IMR-90 (cell line): ENCODE data around the gene TFDP2. TPM values are rescaled to one million over a fixed set of nuclear protein-coding genes. Genes with fewer than 3 reads are reported as not detected.

Source experiments
- ATAC-seq: fragments of 200-7000 bp; cut with Tn5 transposase; 2 replicates; pipeline ENCODE4 v1.9.1; 2020; ENCODE audit warnings: low read depth, mild to moderate bottlenecking, moderate library complexity
- BruUV-seq: library from RNA; stranded (reverse); fragments of 400-500 nt; replicated peaks from 2 replicates; lab custom pipeline; 2021; lab: Mats Ljungman, UMichigan
- CTCF ChIA-PET: fragments of 300-600 bp; formaldehyde crosslinking; extraction: SDS; loops from one replicate; lab custom pipeline; 2021; ENCODE audit warnings: antibody characterized with exemption; lab: Yijun Ruan, JAX
- POLR2A ChIA-PET: fragments of 300-600 bp; sonication (Branson Sonifier 250); formaldehyde crosslinking; loops from one replicate; lab custom pipeline; 2022; ENCODE audit warnings: antibody characterized with exemption; ENCODE audit not compliant: unreplicated experiment; lab: Charles Lee
- DNase-seq: peaks from one replicate; pipeline ENCODE4 v3.0.0; 2013
- H2AFZ ChIP-seq: replicated peaks from 2 replicates; pipeline ENCODE3; 2013; ENCODE audit warnings: low read length, mild to moderate bottlenecking; ENCODE audit not compliant: poor library complexity
- H2AK5ac ChIP-seq: 2 replicates; pipeline ENCODE4 v1.6.1; 2013; ENCODE audit warnings: low read depth, low read length, inconsistent platforms
- H2AK9ac ChIP-seq: replicated peaks from 2 replicates; pipeline ENCODE3; 2013; ENCODE audit warnings: mild to moderate bottlenecking, low read depth, low read length, moderate library complexity; ENCODE audit not compliant: poor library complexity
- H2BK120ac ChIP-seq: 2 replicates; pipeline ENCODE4 v1.6.1; 2013; ENCODE audit warnings: low read depth, low read length, inconsistent platforms
- H2BK15ac ChIP-seq: 3 replicates; pipeline ENCODE4 v1.6.1; 2013; ENCODE audit warnings: low read depth, low read length, inconsistent platforms
- H2BK20ac ChIP-seq: 2 replicates; pipeline ENCODE4 v1.6.1; 2013; ENCODE audit warnings: low read depth, mild to moderate bottlenecking, inconsistent platforms, low read length, moderate library complexity
- H2BK5ac ChIP-seq: 2 replicates; pipeline ENCODE4 v1.6.1; 2013; ENCODE audit warnings: mild to moderate bottlenecking, low read depth, low read length, inconsistent platforms; ENCODE audit not compliant: poor library complexity, severe bottlenecking
- H3K14ac ChIP-seq: replicated peaks from 2 replicates; pipeline ENCODE4 v1.6.1; 2013; ENCODE audit warnings: low read depth, low read length, inconsistent platforms
- H3K18ac ChIP-seq: 2 replicates; pipeline ENCODE4 v1.6.1; 2013; ENCODE audit warnings: low read depth, low read length, control low read depth
- H3K23ac ChIP-seq: 2 replicates; pipeline ENCODE4 v1.6.1; 2013; ENCODE audit warnings: low read depth, low read length, inconsistent platforms
- H3K27ac ChIP-seq: 2 replicates; pipeline ENCODE4 v1.5.1; 2013; ENCODE audit warnings: mild to moderate bottlenecking, control low read depth, low read length; ENCODE audit not compliant: insufficient read depth
- H3K27me3 ChIP-seq: 2 replicates; pipeline ENCODE4 v1.6.1; 2013; ENCODE audit warnings: low read length; ENCODE audit not compliant: control insufficient read depth, insufficient read depth
- H3K36me3 ChIP-seq: 2 replicates; pipeline ENCODE4 v1.6.1; 2013; ENCODE audit warnings: low read length, mixed read lengths; ENCODE audit not compliant: control insufficient read depth, insufficient read depth
- H3K4ac ChIP-seq: 2 replicates; pipeline ENCODE4 v1.6.1; 2013; ENCODE audit warnings: low read depth, low read length, inconsistent platforms
- H3K4me1 ChIP-seq: 2 replicates; pipeline ENCODE4 v1.6.1; 2013; ENCODE audit warnings: low read length, mixed read lengths; ENCODE audit not compliant: control insufficient read depth, insufficient read depth
- H3K4me2 ChIP-seq: 2 replicates; pipeline ENCODE4 v1.6.1; 2013; ENCODE audit warnings: low read depth, mild to moderate bottlenecking, control low read depth, low read length, moderate library complexity
- H3K4me3 ChIP-seq: 2 replicates; pipeline ENCODE4 v1.5.1; 2013; ENCODE audit warnings: low read depth, mild to moderate bottlenecking, control low read depth, low read length, moderate library complexity; ENCODE audit not compliant: insufficient read depth
- H3K56ac ChIP-seq: 2 replicates; pipeline ENCODE4 v1.6.1; 2013; ENCODE audit warnings: low read length, inconsistent platforms; ENCODE audit not compliant: insufficient read depth; ENCODE audit errors: extremely low read depth
- H3K79me1 ChIP-seq, 2 experiments: 2 replicates each; pipeline ENCODE4 v1.6.1; 2013; ENCODE audit warnings: low read length in 2 of 2, inconsistent platforms in 1 of 2, low read depth in 1 of 2
- H3K9ac ChIP-seq: 2 replicates; pipeline ENCODE4 v1.6.1; 2013; ENCODE audit warnings: low read depth, low read length, control low read depth
- H3K9me1 ChIP-seq: 2 replicates; pipeline ENCODE4 v1.6.1; 2013; ENCODE audit warnings: low read length, inconsistent platforms; ENCODE audit not compliant: insufficient read depth
- H3K9me3 ChIP-seq: 2 replicates; pipeline ENCODE4 v1.6.1; 2013; ENCODE audit warnings: low read length; ENCODE audit not compliant: control insufficient read depth, insufficient read depth
- H4K20me1 ChIP-seq: 2 replicates; pipeline ENCODE4 v1.6.1; 2013; ENCODE audit warnings: low read length, inconsistent platforms; ENCODE audit not compliant: insufficient read depth
- H4K5ac ChIP-seq: 2 replicates; pipeline ENCODE4 v1.6.1; 2013; ENCODE audit warnings: mild to moderate bottlenecking, low read depth, low read length, control low read depth
- H4K8ac ChIP-seq, 2 experiments: 2 replicates each; pipeline ENCODE4 v1.6.1; 2013; ENCODE audit warnings: low read depth in 2 of 2, low read length in 2 of 2, control low read depth in 1 of 2, inconsistent platforms in 1 of 2
- H4K91ac ChIP-seq: 2 replicates; pipeline ENCODE4 v1.6.1; 2013; ENCODE audit warnings: low read depth, low read length, inconsistent platforms; ENCODE audit not compliant: insufficient read depth
- BHLHE40 ChIP-seq: fragments of 150-350 bp; IDR thresholded peaks from 2 replicates; pipeline ENCODE4 v1.6.1; 2016; ENCODE audit warnings: mild to moderate bottlenecking, low read depth, low read length
- CEBPB ChIP-seq: IDR thresholded peaks from 2 replicates; pipeline ENCODE4 v1.6.1; 2012; ENCODE audit warnings: low read depth, low read length, improper control_type of control experiment
- CHD1 ChIP-seq: IDR thresholded peaks from 2 replicates; pipeline ENCODE4 v1.6.1; 2012; ENCODE audit warnings: low read depth, low read length, improper control_type of control experiment
- MAFK ChIP-seq: IDR thresholded peaks from 2 replicates; pipeline ENCODE4 v1.6.1; 2012; ENCODE audit warnings: low read depth, low read length, improper control_type of control experiment
- MAZ ChIP-seq: IDR thresholded peaks from 2 replicates; pipeline ENCODE4 v1.6.1; 2012; ENCODE audit warnings: low read depth, mild to moderate bottlenecking, low read length, improper control_type of control experiment, moderate library complexity, borderline replicate concordance
- NFE2L2 ChIP-seq: fragments of 150-350 bp; IDR thresholded peaks from 2 replicates; pipeline ENCODE4 v1.6.1; 2016; ENCODE audit warnings: low read depth, mild to moderate bottlenecking, low read length
- RCOR1 ChIP-seq: IDR thresholded peaks from 2 replicates; pipeline ENCODE4 v1.6.1; 2012; ENCODE audit warnings: mild to moderate bottlenecking, low read length, improper control_type of control experiment; ENCODE audit not compliant: insufficient replicate concordance
- SMC3 ChIP-seq: fragments of 150-350 bp; IDR thresholded peaks from 2 replicates; pipeline ENCODE4 v1.6.1; 2016; ENCODE audit warnings: low read depth, mild to moderate bottlenecking, antibody characterized with exemption, low read length, moderate library complexity
- WGBS, 2 experiments: methylation state at CpG; one replicate each; pipeline versions ENCODE4 v1.1.5 to v1.1.7; 2013; ENCODE audit warnings: missing lambda C conversion rate in 2 of 2; ENCODE audit not compliant: insufficient read length in 1 of 2; ENCODE audit errors: extremely low coverage in 2 of 2; 5-methylcytosine and 5-hydroxymethylcytosine counted together
- dilution Hi-C: fragments of 300-500 bp; cut with HindIII; formaldehyde crosslinking; loops from one replicate; pipeline ENCODE4 v1.14.3; 2018; ENCODE audit warnings: low sequenced_read_pairs; ENCODE audit not compliant: unreplicated experiment
- in situ Hi-C: fragments of 300-500 bp; cut with MboI; formaldehyde crosslinking; loops from 3 replicates; pipeline ENCODE4 v1.14.3; 2019; ENCODE audit warnings: low sequenced_read_pairs, inconsistent platforms, mixed read lengths
- intact Hi-C: fragments of 100-400 bp; cut with micrococcal nuclease; formaldehyde crosslinking; loops from 2 replicates; pipeline ENCODE4 v1.10.0; 2022
- polyA plus RNA-seq, 3 experiments: library from polyadenylated mRNA; depleted of rRNA; stranded (reverse); fragments of >200 nt; gene quantifications; 2 replicates each; pipeline ENCODE4 v1.2.3, GENCODE V29; 2012; ENCODE audit warnings: low replicate concordance in 1 of 3
- total RNA-seq: library from RNA; depleted of rRNA; stranded (reverse); fragments of >200 nt; gene quantifications from 2 replicates; pipeline ENCODE4 v1.2.3, GENCODE V29; 2012
- TF ChIP-seq, protein P1 (sequence below): conservative IDR thresholded peaks from 2 replicates; pipeline ENCODE4 v1.5.1; 2012; ENCODE audit warnings: mild to moderate bottlenecking, low read depth, low read length, improper control_type of control experiment
- TF ChIP-seq, protein P2 (sequence below): fragments of 150-350 bp; IDR thresholded peaks from 2 replicates; pipeline ENCODE4 v1.6.1; 2016; ENCODE audit warnings: low read depth, mild to moderate bottlenecking, low read length, moderate library complexity, borderline replicate concordance

TFDP2 gene
- total and polyA plus RNA-seq, 2 of the 4 experiments (the other 2 are of a cell fraction), result 10.7 to 23.7 TPM

GRCh38 chr3:141992512-141992911 is 156.8 kb downstream of the TFDP2 start:
- dilution Hi-C loops (no loop called here), intact Hi-C loops (no loop called here), in situ Hi-C loops (loop anchor here (25.0 kb wide), 1 partner anchor 405 kb away; no protein-coding TSS in a partner anchor)
- Histone ChIP-seq H2BK120ac (no peak overlapping the region), H4K91ac (no peak overlapping the region), H3K27me3 (no peaks in the 10 kb centered on the region), H3K9ac (peak overlapping the region; percentile 37; the same call in 1 of the 2 replicates), H3K4ac (no peak overlapping the region), H3K36me3 (no peaks in the 10 kb centered on the region), H3K23ac (no peak overlapping the region), H2AK9ac (no peak overlapping the region), H3K18ac (peak overlapping the region; percentile 20; the same call in 1 of the 2 replicates), H4K20me1 (no peaks in the 10 kb centered on the region), H4K5ac (no peak overlapping the region; the same call in 1 of the 2 replicates), H2AK5ac (no peak overlapping the region), H3K9me3 (no peaks in the 10 kb centered on the region), H3K14ac (0 out of 2 replicates have a peak overlapping the region, but pooled peaks have one; percentile 26), H3K56ac (no peak overlapping the region), H3K9me1 (no peaks in the 10 kb centered on the region; the same call in 1 of the 2 replicates), H4K8ac (no peak overlapping the region), H2BK20ac (no peak overlapping the region), H2BK5ac (no peak overlapping the region), H2AFZ (no peak overlapping the region), H3K4me3 (no peak overlapping the region), H3K4me2 (peak overlapping the region; percentile 76; the same call in 1 of the 2 replicates), H3K27ac (no peak overlapping the region), H3K4me1 (peaks cover 4% of the 10 kb centered on the region), H2BK15ac (no peak overlapping the region), H3K79me1 (no peaks in the 10 kb centered on the region)
- ATAC-seq (no peak), DNase-seq (no peak)
- POLR2A ChIA-PET, result no interaction called here
- CTCF ChIA-PET, result no interaction called here
- BruUV-seq, result no TSS peak
- TF ChIP-seq NFE2L2 (no peak), CHD1 (no peak), CEBPB (no peak), SMC3 (no peak), BHLHE40 (no peak), MAFK (no peak), RCOR1 (no peak), MAZ (no peak)
- TF ChIP-seq, protein P1, sequence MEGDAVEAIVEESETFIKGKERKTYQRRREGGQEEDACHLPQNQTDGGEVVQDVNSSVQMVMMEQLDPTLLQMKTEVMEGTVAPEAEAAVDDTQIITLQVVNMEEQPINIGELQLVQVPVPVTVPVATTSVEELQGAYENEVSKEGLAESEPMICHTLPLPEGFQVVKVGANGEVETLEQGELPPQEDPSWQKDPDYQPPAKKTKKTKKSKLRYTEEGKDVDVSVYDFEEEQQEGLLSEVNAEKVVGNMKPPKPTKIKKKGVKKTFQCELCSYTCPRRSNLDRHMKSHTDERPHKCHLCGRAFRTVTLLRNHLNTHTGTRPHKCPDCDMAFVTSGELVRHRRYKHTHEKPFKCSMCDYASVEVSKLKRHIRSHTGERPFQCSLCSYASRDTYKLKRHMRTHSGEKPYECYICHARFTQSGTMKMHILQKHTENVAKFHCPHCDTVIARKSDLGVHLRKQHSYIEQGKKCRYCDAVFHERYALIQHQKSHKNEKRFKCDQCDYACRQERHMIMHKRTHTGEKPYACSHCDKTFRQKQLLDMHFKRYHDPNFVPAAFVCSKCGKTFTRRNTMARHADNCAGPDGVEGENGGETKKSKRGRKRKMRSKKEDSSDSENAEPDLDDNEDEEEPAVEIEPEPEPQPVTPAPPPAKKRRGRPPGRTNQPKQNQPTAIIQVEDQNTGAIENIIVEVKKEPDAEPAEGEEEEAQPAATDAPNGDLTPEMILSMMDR, result no peak
- TF ChIP-seq, protein P2, sequence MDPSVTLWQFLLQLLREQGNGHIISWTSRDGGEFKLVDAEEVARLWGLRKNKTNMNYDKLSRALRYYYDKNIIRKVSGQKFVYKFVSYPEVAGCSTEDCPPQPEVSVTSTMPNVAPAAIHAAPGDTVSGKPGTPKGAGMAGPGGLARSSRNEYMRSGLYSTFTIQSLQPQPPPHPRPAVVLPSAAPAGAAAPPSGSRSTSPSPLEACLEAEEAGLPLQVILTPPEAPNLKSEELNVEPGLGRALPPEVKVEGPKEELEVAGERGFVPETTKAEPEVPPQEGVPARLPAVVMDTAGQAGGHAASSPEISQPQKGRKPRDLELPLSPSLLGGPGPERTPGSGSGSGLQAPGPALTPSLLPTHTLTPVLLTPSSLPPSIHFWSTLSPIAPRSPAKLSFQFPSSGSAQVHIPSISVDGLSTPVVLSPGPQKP, result no peak
- whole genome bisulfite sequencing, 2 experiments, result no CpG with 5 or more reads among the region's 2 CpGs
